IMR-90 (cell line): ENCODE measurements around the gene BTNL2. TPM values are rescaled to one million over a fixed set of nuclear protein-coding genes. Genes with fewer than 3 reads are reported as not detected.

Experiments used
- ATAC-seq: fragments of 200-7000 bp; cut with Tn5 transposase; 2 replicates; pipeline ENCODE4 v1.9.1; 2020; ENCODE audit warnings: low read depth, mild to moderate bottlenecking, moderate library complexity
- BruUV-seq: library from RNA; stranded (reverse); fragments of 400-500 nt; replicated peaks from 2 replicates; lab custom pipeline; 2021; lab: Mats Ljungman, UMichigan
- CTCF ChIA-PET: fragments of 300-600 bp; formaldehyde crosslinking; extraction: SDS; loops from one replicate; lab custom pipeline; 2021; ENCODE audit warnings: antibody characterized with exemption; lab: Yijun Ruan, JAX
- POLR2A ChIA-PET: fragments of 300-600 bp; sonication (Branson Sonifier 250); formaldehyde crosslinking; loops from one replicate; lab custom pipeline; 2022; ENCODE audit warnings: antibody characterized with exemption; ENCODE audit not compliant: unreplicated experiment; lab: Charles Lee
- DNase-seq: peaks from one replicate; pipeline ENCODE4 v3.0.0; 2013
- H2AFZ ChIP-seq: replicated peaks from 2 replicates; pipeline ENCODE3; 2013; ENCODE audit warnings: low read length, mild to moderate bottlenecking; ENCODE audit not compliant: poor library complexity
- H2AK5ac ChIP-seq: 2 replicates; pipeline ENCODE4 v1.6.1; 2013; ENCODE audit warnings: low read depth, low read length, inconsistent platforms
- H2AK9ac ChIP-seq: replicated peaks from 2 replicates; pipeline ENCODE3; 2013; ENCODE audit warnings: mild to moderate bottlenecking, low read depth, low read length, moderate library complexity; ENCODE audit not compliant: poor library complexity
- H2BK120ac ChIP-seq: 2 replicates; pipeline ENCODE4 v1.6.1; 2013; ENCODE audit warnings: low read depth, low read length, inconsistent platforms
- H2BK15ac ChIP-seq: 3 replicates; pipeline ENCODE4 v1.6.1; 2013; ENCODE audit warnings: low read depth, low read length, inconsistent platforms
- H2BK20ac ChIP-seq: 2 replicates; pipeline ENCODE4 v1.6.1; 2013; ENCODE audit warnings: low read depth, mild to moderate bottlenecking, inconsistent platforms, low read length, moderate library complexity
- H2BK5ac ChIP-seq: 2 replicates; pipeline ENCODE4 v1.6.1; 2013; ENCODE audit warnings: mild to moderate bottlenecking, low read depth, low read length, inconsistent platforms; ENCODE audit not compliant: poor library complexity, severe bottlenecking
- H3K14ac ChIP-seq: replicated peaks from 2 replicates; pipeline ENCODE4 v1.6.1; 2013; ENCODE audit warnings: low read depth, low read length, inconsistent platforms
- H3K18ac ChIP-seq: 2 replicates; pipeline ENCODE4 v1.6.1; 2013; ENCODE audit warnings: low read depth, low read length, control low read depth
- H3K23ac ChIP-seq: 2 replicates; pipeline ENCODE4 v1.6.1; 2013; ENCODE audit warnings: low read depth, low read length, inconsistent platforms
- H3K27ac ChIP-seq: 2 replicates; pipeline ENCODE4 v1.5.1; 2013; ENCODE audit warnings: mild to moderate bottlenecking, control low read depth, low read length; ENCODE audit not compliant: insufficient read depth
- H3K27me3 ChIP-seq: 2 replicates; pipeline ENCODE4 v1.6.1; 2013; ENCODE audit warnings: low read length; ENCODE audit not compliant: control insufficient read depth, insufficient read depth
- H3K36me3 ChIP-seq: 2 replicates; pipeline ENCODE4 v1.6.1; 2013; ENCODE audit warnings: low read length, mixed read lengths; ENCODE audit not compliant: control insufficient read depth, insufficient read depth
- H3K4ac ChIP-seq: 2 replicates; pipeline ENCODE4 v1.6.1; 2013; ENCODE audit warnings: low read depth, low read length, inconsistent platforms
- H3K4me1 ChIP-seq: 2 replicates; pipeline ENCODE4 v1.6.1; 2013; ENCODE audit warnings: low read length, mixed read lengths; ENCODE audit not compliant: control insufficient read depth, insufficient read depth
- H3K4me2 ChIP-seq: 2 replicates; pipeline ENCODE4 v1.6.1; 2013; ENCODE audit warnings: low read depth, mild to moderate bottlenecking, control low read depth, low read length, moderate library complexity
- H3K4me3 ChIP-seq: 2 replicates; pipeline ENCODE4 v1.5.1; 2013; ENCODE audit warnings: low read depth, mild to moderate bottlenecking, control low read depth, low read length, moderate library complexity; ENCODE audit not compliant: insufficient read depth
- H3K56ac ChIP-seq: 2 replicates; pipeline ENCODE4 v1.6.1; 2013; ENCODE audit warnings: low read length, inconsistent platforms; ENCODE audit not compliant: insufficient read depth; ENCODE audit errors: extremely low read depth
- H3K79me1 ChIP-seq, 2 experiments: 2 replicates each; pipeline ENCODE4 v1.6.1; 2013; ENCODE audit warnings: low read length in 2 of 2, inconsistent platforms in 1 of 2, low read depth in 1 of 2
- H3K9ac ChIP-seq: 2 replicates; pipeline ENCODE4 v1.6.1; 2013; ENCODE audit warnings: low read depth, low read length, control low read depth
- H3K9me1 ChIP-seq: 2 replicates; pipeline ENCODE4 v1.6.1; 2013; ENCODE audit warnings: low read length, inconsistent platforms; ENCODE audit not compliant: insufficient read depth
- H3K9me3 ChIP-seq: 2 replicates; pipeline ENCODE4 v1.6.1; 2013; ENCODE audit warnings: low read length; ENCODE audit not compliant: control insufficient read depth, insufficient read depth
- H4K20me1 ChIP-seq: 2 replicates; pipeline ENCODE4 v1.6.1; 2013; ENCODE audit warnings: low read length, inconsistent platforms; ENCODE audit not compliant: insufficient read depth
- H4K5ac ChIP-seq: 2 replicates; pipeline ENCODE4 v1.6.1; 2013; ENCODE audit warnings: mild to moderate bottlenecking, low read depth, low read length, control low read depth
- H4K8ac ChIP-seq, 2 experiments: 2 replicates each; pipeline ENCODE4 v1.6.1; 2013; ENCODE audit warnings: low read depth in 2 of 2, low read length in 2 of 2, control low read depth in 1 of 2, inconsistent platforms in 1 of 2
- H4K91ac ChIP-seq: 2 replicates; pipeline ENCODE4 v1.6.1; 2013; ENCODE audit warnings: low read depth, low read length, inconsistent platforms; ENCODE audit not compliant: insufficient read depth
- BHLHE40 ChIP-seq: fragments of 150-350 bp; IDR thresholded peaks from 2 replicates; pipeline ENCODE4 v1.6.1; 2016; ENCODE audit warnings: mild to moderate bottlenecking, low read depth, low read length
- MAFK ChIP-seq: IDR thresholded peaks from 2 replicates; pipeline ENCODE4 v1.6.1; 2012; ENCODE audit warnings: low read depth, low read length, improper control_type of control experiment
- RCOR1 ChIP-seq: IDR thresholded peaks from 2 replicates; pipeline ENCODE4 v1.6.1; 2012; ENCODE audit warnings: mild to moderate bottlenecking, low read length, improper control_type of control experiment; ENCODE audit not compliant: insufficient replicate concordance
- WGBS, 2 experiments: methylation state at CpG; one replicate each; pipeline versions ENCODE4 v1.1.5 to v1.1.7; 2013; ENCODE audit warnings: missing lambda C conversion rate in 2 of 2; ENCODE audit not compliant: insufficient read length in 1 of 2; ENCODE audit errors: extremely low coverage in 2 of 2; 5-methylcytosine and 5-hydroxymethylcytosine counted together
- dilution Hi-C: fragments of 300-500 bp; cut with HindIII; formaldehyde crosslinking; loops from one replicate; pipeline ENCODE4 v1.14.3; 2018; ENCODE audit warnings: low sequenced_read_pairs; ENCODE audit not compliant: unreplicated experiment
- in situ Hi-C: fragments of 300-500 bp; cut with MboI; formaldehyde crosslinking; loops from 3 replicates; pipeline ENCODE4 v1.14.3; 2019; ENCODE audit warnings: low sequenced_read_pairs, inconsistent platforms, mixed read lengths
- intact Hi-C: fragments of 100-400 bp; cut with micrococcal nuclease; formaldehyde crosslinking; loops from 2 replicates; pipeline ENCODE4 v1.10.0; 2022
- polyA plus RNA-seq, 3 experiments: library from polyadenylated mRNA; depleted of rRNA; stranded (reverse); fragments of >200 nt; gene quantifications; 2 replicates each; pipeline ENCODE4 v1.2.3, GENCODE V29; 2012; ENCODE audit warnings: low replicate concordance in 1 of 3
- total RNA-seq: library from RNA; depleted of rRNA; stranded (reverse); fragments of >200 nt; gene quantifications from 2 replicates; pipeline ENCODE4 v1.2.3, GENCODE V29; 2012
- TF ChIP-seq, protein P1 (sequence below): fragments of 150-350 bp; IDR thresholded peaks from 2 replicates; pipeline ENCODE4 v1.6.1; 2016; ENCODE audit warnings: low read depth, mild to moderate bottlenecking, low read length, moderate library complexity, borderline replicate concordance

BTNL2 gene
- total and polyA plus RNA-seq, 2 of the 4 experiments (the other 2 are of a cell fraction) = not detected

DNA sequence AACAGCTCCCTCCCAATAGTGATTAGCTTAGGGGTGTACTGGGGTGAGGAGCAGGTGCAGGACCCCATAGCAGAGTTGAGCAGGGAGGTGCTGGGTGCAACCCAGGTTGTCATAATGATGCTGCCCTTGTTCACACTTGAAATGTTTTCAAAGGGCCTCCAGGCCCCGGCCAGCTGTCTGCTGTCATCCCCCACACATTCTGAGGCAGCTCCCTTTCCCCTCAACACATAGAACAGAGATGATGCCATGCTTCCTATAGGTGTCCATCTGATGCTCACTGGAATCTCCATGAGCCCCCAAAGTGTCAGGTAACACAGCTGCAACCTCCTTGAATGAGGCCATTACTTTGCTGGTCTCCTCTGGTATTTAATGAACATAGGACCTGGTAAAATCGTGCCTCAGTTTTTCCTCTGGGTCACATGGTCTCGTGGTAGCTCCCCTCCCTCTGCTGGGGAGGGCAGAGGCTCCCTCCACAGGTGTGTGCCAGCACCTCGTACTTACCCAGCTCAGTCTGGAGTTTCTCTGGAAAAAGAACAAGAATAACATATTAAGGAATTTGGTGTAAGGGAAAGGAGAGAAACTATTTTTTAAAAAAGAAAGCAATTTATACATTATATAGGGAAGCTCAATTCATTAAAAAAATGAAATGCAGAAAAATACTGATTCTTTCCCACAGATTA, 5.6 kb downstream of the BTNL2 start:
- Histone ChIP-seq H2AFZ (no peak overlapping the region), H3K18ac (no peak overlapping the region), H4K5ac (no peak overlapping the region), H3K4ac (no peak overlapping the region), H3K27me3 (peaks cover 15% of the 10 kb centered on the region), H3K4me2 (no peak overlapping the region), H3K9me3 (no peaks in the 10 kb centered on the region), H3K9me1 (peaks cover 3% of the 10 kb centered on the region; the same call in 1 of the 2 replicates), H4K8ac (no peak overlapping the region), H4K20me1 (no peaks in the 10 kb centered on the region), H2BK15ac (no peak overlapping the region), H2AK9ac (no peak overlapping the region), H3K4me1 (no peaks in the 10 kb centered on the region), H3K36me3 (no peaks in the 10 kb centered on the region), H3K23ac (no peak overlapping the region), H3K9ac (no peak overlapping the region), H3K56ac (no peak overlapping the region), H3K14ac (no peak overlapping the region), H2BK5ac (no peak overlapping the region), H3K27ac (no peak overlapping the region), H3K79me1 (no peaks in the 10 kb centered on the region), H4K91ac (no peak overlapping the region), H2BK120ac (no peak overlapping the region), H2AK5ac (no peak overlapping the region), H3K4me3 (no peak overlapping the region), H2BK20ac (no peak overlapping the region)
- no peak for DNase-seq
- TF ChIP-seq MAFK (no peak), RCOR1 (no peak), BHLHE40 (no peak)
- TF ChIP-seq, protein P1, sequence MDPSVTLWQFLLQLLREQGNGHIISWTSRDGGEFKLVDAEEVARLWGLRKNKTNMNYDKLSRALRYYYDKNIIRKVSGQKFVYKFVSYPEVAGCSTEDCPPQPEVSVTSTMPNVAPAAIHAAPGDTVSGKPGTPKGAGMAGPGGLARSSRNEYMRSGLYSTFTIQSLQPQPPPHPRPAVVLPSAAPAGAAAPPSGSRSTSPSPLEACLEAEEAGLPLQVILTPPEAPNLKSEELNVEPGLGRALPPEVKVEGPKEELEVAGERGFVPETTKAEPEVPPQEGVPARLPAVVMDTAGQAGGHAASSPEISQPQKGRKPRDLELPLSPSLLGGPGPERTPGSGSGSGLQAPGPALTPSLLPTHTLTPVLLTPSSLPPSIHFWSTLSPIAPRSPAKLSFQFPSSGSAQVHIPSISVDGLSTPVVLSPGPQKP = no peak
- no peak for ATAC-seq
- intact Hi-C loops = no loop called here
- dilution Hi-C loops = no loop called here
- WGBS, 2 experiments = no CpG with 5 or more reads among the region's 4 CpGs
- ChIA-PET CTCF (no interaction called here), POLR2A (no interaction called here)
- no TSS peak for BruUV-seq
- in situ Hi-C loops = no loop called here
